GM19238 (cell line): Measurements from ENCODE around the gene PRRX2.

ENCODE experiments used
- DNase-seq: peaks from one replicate; pipeline ENCODE4 v3.0.0; 2011; ENCODE audit warnings: low spot score; ENCODE audit not compliant: insufficient read length

Gene PRRX2

GRCh38 chr9:129677456-129677855 lies 12.0 kb downstream of the PRRX2 start:
- DNase-seq, result no peak

DNA sequence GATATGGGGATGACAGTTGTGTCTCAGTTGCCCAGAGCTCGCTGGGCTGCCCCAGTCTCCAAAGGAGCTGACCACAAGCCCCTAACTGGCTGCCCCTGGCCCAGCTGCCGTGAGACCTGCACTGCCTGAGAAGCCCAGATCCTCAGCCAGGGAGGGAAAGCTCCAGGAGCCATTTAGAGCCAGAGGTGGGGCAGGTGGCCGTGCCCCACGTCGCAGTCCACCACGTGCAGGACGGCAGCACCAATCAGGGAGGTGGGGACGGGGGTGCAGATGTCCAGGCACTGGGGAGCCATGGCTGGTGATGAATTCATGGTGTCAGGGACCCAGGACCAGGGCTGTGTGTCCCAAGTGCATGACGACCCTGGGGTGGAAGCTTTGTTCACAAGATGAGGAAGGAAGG lies 13.4 kb downstream of the PRRX2 start:
- no peak for DNase-seq

DNA sequence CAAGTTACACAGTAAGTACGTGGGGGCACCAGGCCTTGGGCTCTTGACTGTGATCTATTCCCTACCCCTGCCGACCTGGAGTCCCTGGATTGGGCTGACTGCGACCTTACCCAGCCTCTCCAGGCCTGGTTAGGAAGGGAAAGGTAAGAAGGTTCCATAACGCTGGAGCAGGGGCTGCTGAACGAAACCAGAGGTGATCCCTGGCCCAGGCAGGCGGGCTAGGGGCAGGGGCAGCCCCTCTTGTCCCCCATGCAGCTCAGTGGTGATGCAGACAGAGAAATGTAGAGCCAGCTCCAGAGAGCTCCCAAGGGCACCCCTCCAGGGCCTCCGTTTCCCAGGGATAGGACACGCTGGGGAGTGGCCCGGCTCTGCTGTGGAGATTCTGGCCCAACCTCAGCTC lies 14.1 kb downstream of the PRRX2 start:
- DNase-seq, result no peak

- no peak for DNase-seq
Observed at GRCh38 chr9:129681924-129682323, 16.5 kb downstream of the PRRX2 start.

DNA sequence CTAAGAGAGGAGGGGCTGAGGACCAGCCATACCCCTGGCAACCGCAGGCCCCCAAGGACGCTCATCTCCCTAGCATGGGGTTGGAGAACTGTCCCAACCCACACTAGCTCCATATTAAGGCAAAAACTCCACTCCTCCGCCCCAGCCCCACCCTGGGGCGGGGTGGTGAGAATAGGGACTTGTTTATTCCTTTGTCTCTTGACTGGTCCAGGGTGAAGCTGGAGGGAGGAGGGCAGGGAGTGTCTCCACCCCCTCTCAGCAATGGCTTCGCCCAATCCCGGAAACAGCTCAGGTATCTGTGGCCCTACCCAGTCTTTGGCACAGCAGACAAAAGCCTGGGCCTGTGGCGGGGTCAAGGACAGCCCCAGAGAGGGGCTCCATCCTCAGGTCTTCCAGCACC lies 16.9 kb downstream of the PRRX2 start:
- DNase-seq, result no peak

- DNase-seq, result no peak
Observed at GRCh38 chr9:129685220-129685932, 19.9 kb downstream of the PRRX2 start.

- DNase-seq, result no peak
Observed at GRCh38 chr9:129685933-129686259, 20.4 kb downstream of the PRRX2 start.

GRCh38 chr9:129686736-129687135 lies 21.3 kb downstream of the PRRX2 start:
- no peak for DNase-seq

GRCh38 chr9:129687391-129687790 lies 21.9 kb downstream of the PRRX2 start:
- DNase-seq, result no peak

GRCh38 chr9:129688285-129689043 lies 23.0 kb downstream of the PRRX2 start:
- no peak for DNase-seq

DNA sequence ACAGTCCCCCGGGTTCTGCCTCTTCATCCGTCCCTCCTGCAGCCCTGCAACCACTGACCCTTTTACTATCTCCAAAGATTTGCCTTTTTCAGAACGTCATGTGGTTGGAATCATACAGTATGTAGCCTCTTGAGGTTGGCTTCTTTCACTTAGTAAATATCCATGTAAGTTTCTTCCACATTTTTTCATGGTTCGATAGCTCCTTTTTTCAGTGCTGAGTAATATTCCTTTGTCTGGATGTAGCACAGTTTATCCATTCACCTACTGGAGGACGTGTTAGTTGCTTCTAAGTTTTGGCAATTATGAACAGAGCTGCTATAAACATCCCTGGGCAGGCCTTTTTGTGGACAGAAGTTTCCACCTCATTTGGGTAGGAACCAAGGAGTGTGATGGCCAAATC lies 27.1 kb downstream of the PRRX2 start:
- DNase-seq, result no peak

GRCh38 chr9:129693741-129694140 lies 28.3 kb downstream of the PRRX2 start:
- no peak for DNase-seq

DNA sequence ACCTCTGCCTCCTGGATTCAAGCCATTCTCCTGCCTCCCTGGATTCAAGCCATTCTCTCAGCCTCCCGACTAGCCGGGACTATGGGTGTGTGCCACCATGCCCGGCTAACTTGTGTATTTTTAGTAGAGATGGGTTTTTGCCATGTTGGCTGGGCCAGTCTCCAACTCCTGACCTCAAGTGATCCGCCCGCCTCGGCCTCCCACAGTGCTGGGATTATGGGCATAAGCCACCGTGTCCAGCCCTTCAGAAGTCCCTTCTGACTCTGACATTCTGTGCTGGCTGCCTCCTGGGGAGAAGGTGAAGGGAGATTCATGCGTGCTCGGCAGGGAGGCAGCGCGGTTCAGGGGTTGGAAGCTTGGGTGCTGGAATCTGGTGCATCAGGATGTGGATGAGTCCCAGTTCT lies 28.8 kb downstream of the PRRX2 start:
- no peak for DNase-seq

- DNase-seq, result no peak
Observed at GRCh38 chr9:129695870-129696269, 30.4 kb downstream of the PRRX2 start.

- no peak for DNase-seq
Observed at GRCh38 chr9:129696944-129697655, 31.7 kb downstream of the PRRX2 start.

GRCh38 chr9:129697656-129698253 lies 32.3 kb downstream of the PRRX2 start:
- no peak for DNase-seq

- no peak for DNase-seq
Observed at GRCh38 chr9:129698254-129698757, 32.9 kb downstream of the PRRX2 start.

DNA sequence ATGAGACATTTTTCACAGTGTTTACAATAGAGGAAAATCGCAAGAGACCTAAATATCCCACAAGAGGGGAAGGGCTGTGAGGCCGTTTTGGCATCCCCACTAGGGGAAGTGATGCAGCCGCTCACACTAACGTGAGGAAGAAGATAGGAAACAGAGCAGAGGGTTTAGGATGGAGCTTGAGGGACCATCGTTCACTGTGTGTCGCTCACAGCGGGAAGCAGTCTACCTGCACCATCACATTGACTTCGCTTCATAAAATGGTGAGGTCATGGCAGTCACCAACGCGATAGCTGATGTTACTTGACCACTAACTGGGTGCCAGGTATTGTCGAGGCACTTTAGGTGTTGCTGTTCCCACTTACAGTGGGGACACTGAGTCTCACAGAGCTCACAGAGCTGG lies 35.6 kb downstream of the PRRX2 start:
- DNase-seq, result no peak

DNA sequence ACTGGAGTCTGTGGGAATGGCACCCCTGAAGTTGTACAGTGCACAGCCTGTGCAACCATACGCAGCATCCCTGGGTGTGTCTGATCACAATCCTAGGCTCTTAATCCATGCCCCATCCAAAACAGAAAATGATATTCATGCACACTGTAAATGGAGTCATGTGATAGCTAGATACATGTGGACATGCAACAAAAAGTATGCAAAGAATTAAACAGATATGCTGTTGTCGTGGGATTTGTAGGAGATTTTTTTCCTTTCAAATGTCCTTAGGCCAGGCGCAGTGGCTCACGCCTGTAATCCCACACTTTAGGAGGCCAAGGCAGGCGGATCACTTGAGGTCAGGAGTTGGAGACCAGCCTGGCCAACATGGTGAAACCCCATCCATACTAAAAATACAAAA lies 36.1 kb downstream of the PRRX2 start:
- no peak for DNase-seq

DNA sequence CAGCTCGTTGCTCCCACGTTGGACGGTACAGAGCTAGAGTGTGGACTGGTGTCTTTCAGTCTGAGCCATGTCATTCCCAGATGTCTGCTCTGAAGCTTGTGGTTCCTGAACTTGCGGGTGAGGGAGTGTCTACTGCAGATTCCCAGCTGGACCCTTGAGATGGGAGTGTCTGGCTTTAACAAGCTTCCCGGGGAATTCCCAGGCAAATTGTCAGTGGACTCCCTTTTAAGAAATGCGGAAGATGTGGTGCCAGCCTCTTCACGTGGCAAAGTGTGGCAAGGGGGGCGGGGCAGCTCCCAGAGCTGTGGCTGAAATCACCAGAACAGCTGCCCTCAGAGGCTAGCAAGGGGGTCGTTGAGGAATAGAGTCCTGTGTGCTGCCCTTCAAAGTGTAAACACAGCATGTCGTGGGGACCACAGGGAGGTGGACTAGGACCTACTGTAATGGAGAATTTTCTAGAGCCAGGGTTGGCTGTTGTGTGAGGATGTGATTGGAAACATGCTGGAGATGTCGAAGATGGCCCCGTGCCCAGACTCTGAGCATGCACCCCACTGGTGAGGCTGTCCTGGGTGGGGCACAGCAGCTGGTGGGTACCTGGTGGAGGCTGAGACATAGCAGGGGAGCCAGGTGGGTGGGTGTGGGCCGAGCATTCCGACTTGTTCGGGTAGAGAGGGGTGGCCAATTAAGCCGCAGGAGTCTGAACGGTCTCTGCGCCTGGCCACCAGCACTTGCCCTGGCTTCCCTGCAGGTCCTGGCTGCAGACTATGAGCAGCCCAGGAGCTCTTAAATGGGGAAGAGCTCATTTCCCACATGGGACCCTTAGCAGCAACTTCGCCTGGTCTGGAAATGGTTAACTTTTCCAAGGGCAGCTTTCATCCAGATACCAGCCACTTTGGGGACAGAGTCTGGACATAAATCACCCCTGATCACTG lies 37.4 kb downstream of the PRRX2 start:
- no peak for DNase-seq
